ENCODE measurements around the gene SCYL2.
"Not testable (repeated sequence)": the region's sequence is repeated elsewhere in the genome, so short reads cannot be mapped to it uniquely, and the experiment has no call there.

Gene SCYL2

GRCh38 chr12:100238801-100239200 is 28.2 kb upstream of the SCYL2 start:
- Histone ChIP-seq H3K36me3 (ENCODE audit: control insufficient read depth, insufficient read depth, low read length) (no peaks in the 10 kb centered on the region), H3K4me1 (ENCODE audit: control insufficient read depth, insufficient read depth, low read length, poor library complexity, severe bottlenecking) (no peaks in the 10 kb centered on the region), H3K27ac (ENCODE audit: low read depth, low read length, severe bottlenecking) (no peak overlapping the region), H3K4me3 (ENCODE audit: extremely low read depth, insufficient read depth, low read length, poor library complexity, severe bottlenecking) (no peak overlapping the region), H3K9me3 (ENCODE audit: control insufficient read depth, low read length) (no peaks in the 10 kb centered on the region)
- 89 to 92% methylated on average over 2 of the region's 3 CpGs for WGBS, 2 experiments (ENCODE audit: insufficient coverage in 2 of 2)

- Histone ChIP-seq H3K27ac (ENCODE audit: low read depth, low read length, severe bottlenecking) (no peak overlapping the region), H3K4me1 (ENCODE audit: control insufficient read depth, insufficient read depth, low read length, poor library complexity, severe bottlenecking) (no peaks in the 10 kb centered on the region), H3K4me3 (ENCODE audit: extremely low read depth, insufficient read depth, low read length, poor library complexity, severe bottlenecking) (no peak overlapping the region), H3K36me3 (ENCODE audit: control insufficient read depth, insufficient read depth, low read length) (no peaks in the 10 kb centered on the region), H3K9me3 (ENCODE audit: control insufficient read depth, low read length) (no peaks in the 10 kb centered on the region)
- 100% methylated on average over 1 of the region's 1 CpG for WGBS, 2 experiments (ENCODE audit: insufficient coverage in 2 of 2)
These were observed 27.4 kb upstream of the SCYL2 start for GRCh38 chr12:100239589-100239988.

- 91 to 95% methylated on average over 2 of the region's 5 CpGs for WGBS, 2 experiments (ENCODE audit: insufficient coverage in 2 of 2)
- no peak overlapping the region for H3K27ac ChIP-seq (ENCODE audit: low read depth, low read length, severe bottlenecking)
- H3K4me1 ChIP-seq (ENCODE audit: control insufficient read depth, insufficient read depth, low read length, poor library complexity, severe bottlenecking), result no peaks in the 10 kb centered on the region
- no peaks in the 10 kb centered on the region for H3K36me3 ChIP-seq (ENCODE audit: control insufficient read depth, insufficient read depth, low read length)
- H3K9me3 ChIP-seq (ENCODE audit: control insufficient read depth, low read length), result no peaks in the 10 kb centered on the region
- no peak overlapping the region for H3K4me3 ChIP-seq (ENCODE audit: extremely low read depth, insufficient read depth, low read length, poor library complexity, severe bottlenecking)
These were observed 23.8 kb upstream of the SCYL2 start for GRCh38 chr12:100243137-100243536.

DNA sequence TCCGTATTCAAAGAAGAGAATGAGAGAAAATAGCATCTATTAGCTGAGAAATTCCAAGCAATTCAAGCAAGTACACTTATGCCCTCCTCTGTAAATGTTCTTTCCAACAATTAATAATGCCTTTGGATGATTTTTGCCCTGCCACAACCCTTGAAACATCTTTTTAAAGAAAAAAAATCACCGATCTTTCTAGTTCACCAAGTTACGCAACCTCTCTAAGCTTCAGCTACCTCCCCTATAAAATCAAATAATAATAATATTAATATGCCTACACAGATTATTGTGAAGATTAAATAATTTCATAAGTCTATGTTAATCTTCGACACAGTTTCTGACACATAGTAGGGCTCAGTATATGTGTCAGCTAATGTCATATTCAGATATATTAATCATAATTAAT is 19.2 kb upstream of the SCYL2 start:
- no peaks in the 10 kb centered on the region for H3K9me3 ChIP-seq (ENCODE audit: control insufficient read depth, low read length)
- H3K27ac ChIP-seq (ENCODE audit: low read depth, low read length, severe bottlenecking), result no peak overlapping the region
- H3K4me1 ChIP-seq (ENCODE audit: control insufficient read depth, insufficient read depth, low read length, poor library complexity, severe bottlenecking), result no peaks in the 10 kb centered on the region
- H3K36me3 ChIP-seq (ENCODE audit: control insufficient read depth, insufficient read depth, low read length), result no peaks in the 10 kb centered on the region
- WGBS, 2 experiments (ENCODE audit: insufficient coverage in 2 of 2), result 100% methylated on average over 1 of the region's 4 CpGs
- H3K4me3 ChIP-seq (ENCODE audit: extremely low read depth, insufficient read depth, low read length, poor library complexity, severe bottlenecking), result no peak overlapping the region

GRCh38 chr12:100248886-100249285 is 18.1 kb upstream of the SCYL2 start:
- H3K27ac ChIP-seq (ENCODE audit: low read depth, low read length, severe bottlenecking), result no peak overlapping the region
- H3K4me3 ChIP-seq (ENCODE audit: extremely low read depth, insufficient read depth, low read length, poor library complexity, severe bottlenecking), result no peak overlapping the region
- no peaks in the 10 kb centered on the region for H3K4me1 ChIP-seq (ENCODE audit: control insufficient read depth, insufficient read depth, low read length, poor library complexity, severe bottlenecking)
- H3K36me3 ChIP-seq (ENCODE audit: control insufficient read depth, insufficient read depth, low read length), result no peaks in the 10 kb centered on the region
- H3K9me3 ChIP-seq (ENCODE audit: control insufficient read depth, low read length), result no peaks in the 10 kb centered on the region

DNA sequence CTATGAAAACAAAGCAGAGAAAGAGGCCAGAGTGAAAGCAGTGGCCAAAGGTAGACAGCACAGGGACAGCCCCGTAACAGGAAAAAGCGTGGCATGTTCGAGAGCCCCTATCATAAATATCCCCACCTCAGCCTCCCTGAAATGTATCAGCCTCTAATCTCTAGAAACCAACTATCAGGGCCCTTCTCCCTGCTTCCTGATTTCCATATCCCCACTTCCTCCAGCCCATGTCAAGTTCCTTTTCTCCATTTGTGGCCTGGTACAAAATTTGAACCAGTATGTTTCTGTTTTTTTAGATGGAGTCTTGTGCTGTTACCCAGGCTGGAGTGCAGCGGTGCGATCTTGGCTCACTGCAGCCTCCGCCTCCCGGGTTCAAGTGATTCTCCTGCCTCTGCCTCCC is 17.0 kb upstream of the SCYL2 start:
- Histone ChIP-seq H3K9me3 (ENCODE audit: control insufficient read depth, low read length) (no peaks in the 10 kb centered on the region), H3K4me3 (ENCODE audit: extremely low read depth, insufficient read depth, low read length, poor library complexity, severe bottlenecking) (no peak overlapping the region), H3K4me1 (ENCODE audit: control insufficient read depth, insufficient read depth, low read length, poor library complexity, severe bottlenecking) (no peaks in the 10 kb centered on the region), H3K36me3 (ENCODE audit: control insufficient read depth, insufficient read depth, low read length) (no peaks in the 10 kb centered on the region), H3K27ac (ENCODE audit: low read depth, low read length, severe bottlenecking) (no peak overlapping the region)
- 97% methylated on average over 6 to 7 of the region's 7 CpGs for WGBS, 2 experiments (ENCODE audit: insufficient coverage in 2 of 2)

DNA sequence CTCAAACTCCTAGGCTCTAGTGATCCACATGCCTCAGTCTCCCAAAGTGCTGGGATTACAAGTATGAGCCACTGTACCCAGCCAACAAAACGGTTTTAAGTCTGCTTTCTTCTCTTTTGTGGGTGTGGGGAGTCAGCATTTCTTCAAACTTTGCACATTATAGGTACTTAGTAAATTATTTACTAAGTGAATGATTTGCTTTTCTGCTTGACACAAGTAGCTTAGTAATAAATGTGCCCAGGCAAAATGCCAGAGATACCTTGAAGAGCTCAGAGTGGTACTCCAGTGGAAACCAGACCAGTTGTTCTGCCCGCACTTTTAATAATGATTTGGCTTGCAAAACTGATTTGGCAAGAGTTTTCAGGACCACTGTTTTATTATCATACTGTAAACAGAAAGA is 15.1 kb upstream of the SCYL2 start:
- Histone ChIP-seq H3K4me1 (ENCODE audit: control insufficient read depth, insufficient read depth, low read length, poor library complexity, severe bottlenecking) (no peaks in the 10 kb centered on the region), H3K27ac (ENCODE audit: low read depth, low read length, severe bottlenecking) (no peak overlapping the region), H3K9me3 (ENCODE audit: control insufficient read depth, low read length) (no peaks in the 10 kb centered on the region), H3K36me3 (ENCODE audit: control insufficient read depth, insufficient read depth, low read length) (no peaks in the 10 kb centered on the region), H3K4me3 (ENCODE audit: extremely low read depth, insufficient read depth, low read length, poor library complexity, severe bottlenecking) (no peak overlapping the region)
- 100% methylated on average over 1 of the region's 2 CpGs; no CpG with 5 or more reads in 1 of the 2 experiments for WGBS, 2 experiments (ENCODE audit: insufficient coverage in 2 of 2)

DNA sequence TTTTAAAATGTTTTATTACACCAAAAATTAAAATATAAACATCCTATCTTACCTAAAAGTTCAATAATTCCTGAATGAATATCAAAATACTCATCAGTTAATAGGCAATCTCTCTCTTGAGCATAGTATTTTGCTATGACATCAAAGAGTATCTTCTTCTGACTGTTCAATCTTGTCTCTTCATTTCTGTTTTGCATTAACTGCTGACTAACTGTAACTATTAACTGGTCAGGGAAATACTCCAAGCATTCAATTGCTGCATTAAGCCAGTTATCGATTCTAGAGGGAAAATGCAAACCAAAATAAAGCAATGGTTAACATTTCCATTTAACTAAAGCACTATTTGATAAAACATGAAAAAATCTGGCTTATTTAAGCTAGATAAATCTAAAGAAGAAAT is 13.5 kb upstream of the SCYL2 start:
- H3K27ac ChIP-seq (ENCODE audit: low read depth, low read length, severe bottlenecking), result no peak overlapping the region
- 100% methylated on average over 1 of the region's 1 CpG for WGBS, 2 experiments (ENCODE audit: insufficient coverage in 2 of 2)
- no peak overlapping the region for H3K4me3 ChIP-seq (ENCODE audit: extremely low read depth, insufficient read depth, low read length, poor library complexity, severe bottlenecking)
- no peaks in the 10 kb centered on the region for H3K9me3 ChIP-seq (ENCODE audit: control insufficient read depth, low read length)
- no peaks in the 10 kb centered on the region for H3K4me1 ChIP-seq (ENCODE audit: control insufficient read depth, insufficient read depth, low read length, poor library complexity, severe bottlenecking)
- no peaks in the 10 kb centered on the region for H3K36me3 ChIP-seq (ENCODE audit: control insufficient read depth, insufficient read depth, low read length)

- no peak overlapping the region for H3K4me3 ChIP-seq (ENCODE audit: extremely low read depth, insufficient read depth, low read length, poor library complexity, severe bottlenecking)
- no peaks in the 10 kb centered on the region for H3K36me3 ChIP-seq (ENCODE audit: control insufficient read depth, insufficient read depth, low read length)
- no peaks in the 10 kb centered on the region for H3K4me1 ChIP-seq (ENCODE audit: control insufficient read depth, insufficient read depth, low read length, poor library complexity, severe bottlenecking)
- WGBS, 2 experiments (ENCODE audit: insufficient coverage in 2 of 2), result 100% methylated on average over 1 of the region's 1 CpG; no CpG with 5 or more reads in 1 of the 2 experiments
- no peaks in the 10 kb centered on the region for H3K9me3 ChIP-seq (ENCODE audit: control insufficient read depth, low read length)
- H3K27ac ChIP-seq (ENCODE audit: low read depth, low read length, severe bottlenecking), result no peak overlapping the region
These were observed 12.1 kb upstream of the SCYL2 start for GRCh38 chr12:100254876-100255275.

DNA sequence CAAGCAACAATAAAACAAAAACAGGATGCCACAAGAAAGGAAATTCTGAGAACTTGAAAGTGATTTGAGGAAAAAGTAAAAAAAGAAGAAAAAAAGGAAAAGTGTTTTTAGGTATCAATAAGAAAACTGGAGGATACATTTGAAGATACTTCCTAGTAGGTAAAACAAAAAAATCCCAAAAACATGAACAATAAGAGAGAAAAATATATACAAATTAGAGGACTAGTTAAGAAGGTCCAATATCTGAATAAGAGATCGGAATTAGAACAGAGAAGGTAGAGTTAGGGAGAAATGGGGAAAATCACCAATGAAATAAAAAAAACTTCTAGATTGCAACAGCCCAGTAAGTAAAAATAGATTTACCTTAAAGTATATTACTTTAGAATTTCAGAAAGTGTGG is 8.8 kb upstream of the SCYL2 start:
- no CpG with 5 or more reads among the region's 1 CpG for WGBS, 2 experiments (ENCODE audit: insufficient coverage in 2 of 2)
- no peaks in the 10 kb centered on the region for H3K36me3 ChIP-seq (ENCODE audit: control insufficient read depth, insufficient read depth, low read length)
- H3K4me3 ChIP-seq (ENCODE audit: extremely low read depth, insufficient read depth, low read length, poor library complexity, severe bottlenecking), result no peak overlapping the region
- no peaks in the 10 kb centered on the region for H3K4me1 ChIP-seq (ENCODE audit: control insufficient read depth, insufficient read depth, low read length, poor library complexity, severe bottlenecking)
- H3K27ac ChIP-seq (ENCODE audit: low read depth, low read length, severe bottlenecking), result no peak overlapping the region
- no peaks in the 10 kb centered on the region for H3K9me3 ChIP-seq (ENCODE audit: control insufficient read depth, low read length)

GRCh38 chr12:100263131-100263530 is 3.8 kb upstream of the SCYL2 start:
- Histone ChIP-seq H3K9me3 (ENCODE audit: control insufficient read depth, low read length) (no peaks in the 10 kb centered on the region), H3K4me3 (ENCODE audit: extremely low read depth, insufficient read depth, low read length, poor library complexity, severe bottlenecking) (no peak overlapping the region), H3K4me1 (ENCODE audit: control insufficient read depth, insufficient read depth, low read length, poor library complexity, severe bottlenecking) (no peaks in the 10 kb centered on the region), H3K27ac (ENCODE audit: low read depth, low read length, severe bottlenecking) (no peak overlapping the region), H3K36me3 (ENCODE audit: control insufficient read depth, insufficient read depth, low read length) (no peaks in the 10 kb centered on the region)
- 94 to 96% methylated on average over 3 to 4 of the region's 5 CpGs for WGBS, 2 experiments (ENCODE audit: insufficient coverage in 2 of 2)

- H3K4me3 ChIP-seq (ENCODE audit: extremely low read depth, insufficient read depth, low read length, poor library complexity, severe bottlenecking); H3K27ac ChIP-seq (ENCODE audit: low read depth, low read length, severe bottlenecking); H3K9me3 ChIP-seq (ENCODE audit: control insufficient read depth, low read length); H3K4me1 ChIP-seq (ENCODE audit: control insufficient read depth, insufficient read depth, low read length, poor library complexity, severe bottlenecking); H3K36me3 ChIP-seq (ENCODE audit: control insufficient read depth, insufficient read depth, low read length): not testable (repeated sequence)
- 84 to 96% methylated on average over 5 of the region's 5 CpGs for WGBS, 2 experiments (ENCODE audit: insufficient coverage in 2 of 2)
These were observed 1.9 kb upstream of the SCYL2 start for GRCh38 chr12:100265107-100265506.
